Measurements from ENCODE around the gene LRBA.

DNA sequence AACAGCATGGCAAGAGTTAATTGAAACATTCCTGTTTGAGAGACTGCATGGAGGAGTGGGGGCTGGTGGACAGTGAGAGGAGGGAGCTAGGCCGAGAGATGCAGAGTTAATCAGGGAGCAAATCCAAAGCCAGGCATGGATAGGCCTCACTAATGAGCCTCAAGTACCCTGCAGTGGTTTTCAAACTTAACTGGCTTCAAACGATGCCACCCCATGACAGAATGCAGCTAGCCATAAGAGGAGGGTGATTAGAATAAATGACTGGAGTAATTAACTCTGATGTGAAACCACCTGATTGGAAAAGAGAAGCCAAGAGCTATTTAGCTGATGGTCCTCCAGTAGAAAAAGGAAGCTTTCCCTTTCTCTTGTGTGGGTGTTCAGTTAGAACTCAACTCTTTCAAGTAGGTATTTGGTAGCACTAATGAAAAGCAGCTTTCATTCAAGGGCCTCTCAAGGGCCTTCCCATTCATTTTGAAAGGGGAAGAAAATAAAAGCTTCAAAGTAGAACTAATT, 648.5 kb downstream of the LRBA start:
- no peak for TF ChIP-seq POLR2A (IDR thresholded peaks at IDR 0.05; ENCODE audit: low read depth, low read length)
- TF ChIP-seq, protein P1, sequence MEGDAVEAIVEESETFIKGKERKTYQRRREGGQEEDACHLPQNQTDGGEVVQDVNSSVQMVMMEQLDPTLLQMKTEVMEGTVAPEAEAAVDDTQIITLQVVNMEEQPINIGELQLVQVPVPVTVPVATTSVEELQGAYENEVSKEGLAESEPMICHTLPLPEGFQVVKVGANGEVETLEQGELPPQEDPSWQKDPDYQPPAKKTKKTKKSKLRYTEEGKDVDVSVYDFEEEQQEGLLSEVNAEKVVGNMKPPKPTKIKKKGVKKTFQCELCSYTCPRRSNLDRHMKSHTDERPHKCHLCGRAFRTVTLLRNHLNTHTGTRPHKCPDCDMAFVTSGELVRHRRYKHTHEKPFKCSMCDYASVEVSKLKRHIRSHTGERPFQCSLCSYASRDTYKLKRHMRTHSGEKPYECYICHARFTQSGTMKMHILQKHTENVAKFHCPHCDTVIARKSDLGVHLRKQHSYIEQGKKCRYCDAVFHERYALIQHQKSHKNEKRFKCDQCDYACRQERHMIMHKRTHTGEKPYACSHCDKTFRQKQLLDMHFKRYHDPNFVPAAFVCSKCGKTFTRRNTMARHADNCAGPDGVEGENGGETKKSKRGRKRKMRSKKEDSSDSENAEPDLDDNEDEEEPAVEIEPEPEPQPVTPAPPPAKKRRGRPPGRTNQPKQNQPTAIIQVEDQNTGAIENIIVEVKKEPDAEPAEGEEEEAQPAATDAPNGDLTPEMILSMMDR (IDR thresholded peaks at IDR 0.05; ENCODE audit: extremely low read depth in 1 of 2, insufficient read depth in 1 of 2, low read depth in 1 of 2, low read length in 2 of 2) = no peak
- TF ChIP-seq EZH2 (IDR thresholded peaks at IDR 0.05; ENCODE audit: borderline replicate concordance, low read depth, low read length, severe bottlenecking) = no peak
- TF ChIP-seq JUN (IDR thresholded peaks at IDR 0.05; ENCODE audit: borderline replicate concordance, insufficient read depth, insufficient read length, low read depth) = no peak
- TF ChIP-seq MYC (IDR thresholded peaks at IDR 0.05; ENCODE audit: low read depth, low read length) = no peak
- TF ChIP-seq, protein P2, sequence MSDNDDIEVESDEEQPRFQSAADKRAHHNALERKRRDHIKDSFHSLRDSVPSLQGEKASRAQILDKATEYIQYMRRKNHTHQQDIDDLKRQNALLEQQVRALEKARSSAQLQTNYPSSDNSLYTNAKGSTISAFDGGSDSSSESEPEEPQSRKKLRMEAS (IDR thresholded peaks at IDR 0.05; ENCODE audit: insufficient read depth, insufficient read length) = no peak
- no peak for TF ChIP-seq POLR2AphosphoS5 (IDR thresholded peaks at IDR 0.05; ENCODE audit: insufficient read depth, low read depth, low read length)
